Non-pigmented ciliary epithelial cell (primary cell): Measurements from ENCODE around the gene ZPR1.

Source experiments
- DNase-seq: peaks from one replicate; pipeline ENCODE4 v3.0.0-alpha.2; 2010; ENCODE audit warnings: low read depth

Gene ZPR1

DNA sequence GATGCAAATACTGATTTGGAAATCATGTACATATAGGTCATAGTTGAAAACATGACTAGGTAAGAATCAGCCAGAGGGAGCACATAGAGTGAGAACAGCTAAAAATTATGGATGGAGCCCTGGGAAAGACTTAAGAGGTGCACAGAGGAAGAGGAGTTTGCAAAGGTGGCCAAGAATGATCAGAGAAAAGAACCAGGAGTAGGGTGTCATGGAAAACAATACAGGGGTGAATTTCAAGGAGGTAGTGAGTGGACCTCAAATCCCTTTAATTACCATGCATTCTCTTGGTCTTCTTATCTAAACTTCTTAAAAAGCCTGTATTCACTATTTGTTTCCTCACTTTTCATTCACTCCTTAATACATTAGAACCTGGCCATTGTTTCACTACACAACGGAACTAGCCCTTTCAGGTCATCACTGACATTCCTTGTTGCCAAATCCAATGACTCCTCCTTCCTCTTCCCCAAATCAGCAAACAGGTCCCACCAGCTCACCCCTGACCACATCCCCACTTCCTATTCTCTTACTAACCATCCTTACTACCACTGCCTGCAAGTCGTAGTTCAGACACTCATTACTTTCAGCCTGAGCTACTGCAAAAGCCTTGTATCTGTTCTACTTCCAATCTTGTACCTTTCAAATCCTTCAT, 37.6 kb downstream of the ZPR1 start:
- no peak for DNase-seq

DNA sequence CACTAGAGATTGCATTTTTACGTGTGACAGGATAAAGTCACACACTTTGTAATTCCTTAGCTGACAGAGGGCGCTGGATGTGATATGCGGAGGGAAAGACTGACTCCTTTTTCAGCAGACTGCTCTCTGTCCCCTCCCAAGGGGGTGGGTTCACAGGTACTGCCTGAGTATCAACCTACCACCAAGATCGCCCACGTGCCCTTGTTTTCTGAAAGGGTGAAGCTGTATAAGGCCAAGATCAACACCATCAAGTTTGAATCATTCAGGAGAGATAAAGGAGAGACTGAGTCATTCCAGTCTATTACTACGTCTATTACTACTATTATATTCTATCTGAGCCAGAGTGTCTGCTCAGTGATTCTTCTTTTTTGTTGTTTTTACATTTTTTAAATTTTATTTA, 45.7 kb downstream of the ZPR1 start:
- DNase-seq: peak; percentile 24

DNA sequence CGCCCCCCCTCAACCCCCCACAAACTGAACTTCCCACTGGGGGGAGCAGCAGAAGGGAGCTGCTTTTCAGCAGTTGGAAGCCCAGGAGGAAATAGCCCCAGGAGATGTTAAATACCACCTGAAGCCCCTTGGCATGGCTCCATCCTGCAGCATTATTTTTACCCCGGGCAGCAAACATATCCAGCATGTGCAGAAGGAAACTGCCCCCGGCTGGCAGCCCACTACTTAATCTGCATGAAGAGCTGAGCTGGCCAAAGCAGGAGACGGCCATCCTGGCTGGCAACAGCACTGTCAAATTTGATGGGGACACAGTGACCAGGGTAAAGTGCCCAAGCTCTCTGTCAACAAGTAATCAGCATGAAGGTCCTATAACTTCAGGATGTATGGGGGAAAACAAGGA, 47.1 kb downstream of the ZPR1 start:
- DNase-seq: no peak

DNA sequence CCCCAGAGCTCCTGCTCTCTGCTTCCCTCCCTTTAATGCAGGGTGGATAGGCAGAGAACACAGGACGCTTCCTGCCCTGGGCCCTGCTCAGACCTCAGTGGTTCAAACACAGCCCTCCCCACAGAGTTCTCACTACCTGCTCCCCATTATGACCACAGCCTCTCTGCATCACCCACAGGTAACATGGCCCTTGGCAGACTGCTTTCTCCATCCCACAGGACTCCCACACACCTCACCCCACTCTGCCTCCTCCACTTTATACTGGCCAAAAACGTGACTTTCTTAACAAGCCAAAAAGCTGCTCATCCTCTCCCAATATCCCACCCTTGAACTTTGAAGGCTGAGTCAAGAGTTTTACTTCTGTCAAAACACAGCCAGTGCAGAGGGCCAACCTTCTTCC, 48.8 kb downstream of the ZPR1 start:
- no peak for DNase-seq

DNA sequence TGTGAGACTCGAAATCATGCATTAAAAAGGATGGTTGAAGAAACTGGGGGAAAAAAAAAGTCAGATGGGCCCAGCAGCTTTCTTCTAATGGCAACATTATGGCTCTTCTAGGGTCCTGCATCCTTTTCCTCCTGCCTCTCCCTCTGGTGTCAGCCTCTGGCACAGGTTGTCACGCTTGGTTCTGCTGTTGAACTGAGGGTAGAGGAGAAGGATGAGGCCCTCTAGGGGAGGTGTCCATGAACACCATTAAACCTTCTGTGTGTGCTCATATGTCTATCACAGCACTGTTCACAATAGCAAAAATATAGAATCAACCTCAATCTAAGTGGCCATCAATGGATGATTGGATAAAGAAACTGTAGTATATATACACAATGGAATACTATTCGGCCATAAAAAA, 51.1 kb downstream of the ZPR1 start:
- DNase-seq: no peak

DNA sequence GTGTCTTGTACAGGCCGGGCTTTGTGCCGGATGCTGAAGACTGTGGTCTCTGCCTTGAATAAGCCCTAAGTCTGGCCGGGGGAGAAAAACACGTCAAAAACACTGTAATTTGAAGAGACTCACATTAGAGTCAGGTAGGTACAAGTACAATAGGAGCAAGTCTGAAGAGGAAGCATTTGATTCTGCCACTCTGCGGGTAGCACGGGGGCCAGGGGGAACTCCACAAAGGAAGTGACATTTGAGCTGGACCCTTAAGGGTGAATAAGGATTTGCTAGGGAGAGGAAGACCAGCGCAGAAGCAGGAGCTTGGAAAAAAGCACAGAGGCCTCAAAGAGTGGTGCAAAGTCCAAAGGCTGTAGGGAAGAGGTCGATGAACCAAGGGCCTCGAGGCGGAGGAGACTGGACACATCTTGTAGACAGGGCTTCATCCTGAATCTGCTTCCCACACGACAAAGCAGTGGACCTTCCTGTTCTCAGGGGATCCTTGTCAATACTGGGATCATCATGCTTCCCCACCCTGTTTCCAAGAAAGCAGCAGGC, 53.8 kb downstream of the ZPR1 start:
- no peak for DNase-seq

DNA sequence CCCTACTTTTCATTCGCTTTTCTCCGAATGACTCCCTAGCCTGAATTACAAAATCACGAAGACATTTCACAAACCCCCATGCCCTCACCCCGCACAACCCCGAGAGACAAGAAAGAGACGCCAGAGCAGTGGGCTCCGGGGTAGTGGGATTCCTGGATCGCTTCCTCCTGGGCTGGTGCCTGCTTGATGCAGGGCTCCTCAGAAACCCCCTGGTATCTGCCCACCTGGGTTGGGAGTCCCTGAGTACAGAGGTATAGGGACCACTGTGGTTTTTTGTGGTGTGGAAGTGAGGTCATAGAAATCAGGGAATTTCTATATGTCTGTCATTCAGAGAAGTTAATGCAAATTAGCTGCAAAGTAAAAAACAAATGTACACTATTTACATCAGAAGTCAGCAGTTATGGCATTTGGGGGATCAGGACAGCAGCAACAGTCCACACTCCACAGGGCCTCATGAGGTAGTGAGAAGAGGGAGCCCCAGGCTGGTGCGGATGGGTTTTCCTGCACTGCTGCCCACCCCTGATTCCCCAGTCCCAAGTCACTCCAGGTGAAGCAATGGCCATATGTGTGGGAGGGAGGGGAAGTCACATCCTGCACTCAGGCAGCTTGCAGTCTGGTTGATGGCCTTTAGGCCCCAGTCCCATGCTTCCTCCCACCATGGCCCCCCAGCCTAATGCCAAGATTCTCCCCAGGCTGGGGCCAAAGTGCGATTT, 54.6 kb downstream of the ZPR1 start:
- DNase-seq: no peak

DNA sequence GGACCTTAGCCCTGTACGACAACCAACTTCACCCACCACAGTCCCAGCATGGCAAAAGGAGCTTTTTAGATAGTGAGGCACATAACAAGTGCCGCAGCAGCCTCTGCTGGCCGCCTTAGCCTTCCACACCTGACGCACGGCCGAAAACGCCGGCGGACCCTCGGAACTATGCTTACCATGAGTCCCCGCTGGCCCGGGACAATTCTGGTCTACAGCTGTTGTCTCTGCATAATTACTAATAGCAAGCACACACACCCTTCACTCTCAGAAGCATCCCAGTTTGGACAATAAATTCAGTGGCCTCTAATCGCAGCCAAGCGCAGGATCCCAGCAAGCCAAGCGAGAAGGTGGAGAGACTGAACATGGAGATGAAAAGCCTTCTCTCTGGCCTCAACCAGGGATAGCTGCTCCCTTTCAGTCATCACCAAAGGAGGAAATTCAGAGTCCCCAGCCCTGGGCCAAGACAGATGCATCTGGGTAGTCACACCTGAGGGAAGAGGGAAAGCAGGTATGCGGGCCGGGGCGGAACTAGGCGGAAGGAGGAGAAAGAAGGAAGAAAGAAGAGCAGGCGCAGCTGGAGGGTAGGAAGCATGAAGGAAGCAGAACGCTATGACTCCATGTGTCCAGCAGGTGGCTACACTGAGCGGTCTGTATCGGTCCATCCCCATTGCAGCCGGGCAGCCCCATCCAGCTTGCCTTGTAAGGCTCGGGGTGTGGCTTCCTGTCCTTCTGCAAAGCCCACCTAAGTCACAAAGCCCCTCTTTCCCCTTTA, 55.4 kb downstream of the ZPR1 start:
- DNase-seq: peak; percentile 36

DNA sequence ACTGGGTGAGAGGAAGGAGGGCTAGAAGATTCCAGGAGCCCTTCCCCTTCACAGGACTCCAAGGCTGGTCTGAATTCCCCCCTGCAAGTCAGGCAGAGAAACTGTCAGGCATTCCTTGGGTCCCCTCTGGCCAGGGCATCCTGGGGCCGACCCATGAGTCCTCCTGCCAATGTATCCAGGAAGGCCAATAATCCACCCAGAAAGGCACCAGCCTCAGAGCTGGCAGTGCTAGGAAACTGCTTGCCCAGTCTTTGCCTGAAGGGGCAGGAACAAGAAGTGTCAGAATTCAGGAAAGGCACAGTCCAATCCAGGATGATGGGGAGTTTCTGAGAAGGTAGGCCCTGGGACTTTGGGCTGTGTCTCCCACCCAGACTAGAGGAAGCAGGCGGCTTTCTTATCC, 56.0 kb downstream of the ZPR1 start:
- no peak for DNase-seq

DNA sequence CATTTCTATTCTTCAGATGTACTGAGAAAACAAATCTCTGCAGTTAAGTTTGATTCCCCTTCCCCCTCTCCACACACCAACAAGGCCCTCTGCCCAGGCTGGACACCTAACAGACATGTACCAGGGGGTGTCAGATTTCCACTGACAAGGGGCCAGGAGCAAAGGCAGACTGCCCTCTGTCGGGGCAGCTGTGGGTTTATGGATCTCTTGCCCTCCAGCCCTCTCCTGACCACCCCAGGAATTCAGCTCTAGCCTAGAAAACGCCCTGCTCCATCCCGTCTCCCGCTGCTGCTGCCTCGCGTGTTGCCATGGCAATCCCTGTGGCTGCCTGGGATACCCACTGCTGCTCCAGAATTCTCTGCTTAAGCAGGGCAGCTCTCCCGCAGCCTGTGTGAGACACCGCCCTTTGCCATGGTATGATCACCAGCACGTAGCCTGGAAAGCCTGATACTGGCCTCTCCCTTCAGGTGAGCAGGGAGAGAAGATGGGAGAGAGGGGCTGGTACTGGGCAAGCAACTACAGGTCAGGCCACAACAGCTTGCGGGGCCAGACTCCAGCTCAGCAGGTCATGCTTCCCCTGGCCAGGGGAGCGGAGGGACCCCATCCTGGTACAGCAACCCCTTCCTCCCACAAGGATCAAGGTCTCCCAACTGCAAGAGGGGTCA, 56.6 kb downstream of the ZPR1 start:
- DNase-seq: no peak

DNA sequence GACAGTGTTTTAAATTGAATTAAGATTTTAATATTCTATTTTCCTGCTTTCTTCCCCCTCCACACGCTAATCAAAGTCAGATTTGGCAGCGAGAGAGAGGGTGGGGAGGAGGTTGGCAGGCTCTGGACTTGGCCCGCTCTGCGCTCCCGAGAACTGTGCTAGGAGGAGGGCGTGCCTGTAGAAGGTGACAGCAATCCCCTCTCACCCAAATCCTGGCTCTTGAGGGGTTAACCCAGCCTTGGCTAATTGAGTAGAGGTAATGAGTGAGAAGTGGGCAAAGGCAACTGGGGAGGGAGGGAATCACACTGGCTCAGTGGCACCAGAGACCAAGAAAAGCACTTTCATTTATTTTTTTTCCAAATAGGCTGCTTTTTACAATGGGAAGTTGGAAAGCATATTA, 57.2 kb downstream of the ZPR1 start:
- no peak for DNase-seq

DNA sequence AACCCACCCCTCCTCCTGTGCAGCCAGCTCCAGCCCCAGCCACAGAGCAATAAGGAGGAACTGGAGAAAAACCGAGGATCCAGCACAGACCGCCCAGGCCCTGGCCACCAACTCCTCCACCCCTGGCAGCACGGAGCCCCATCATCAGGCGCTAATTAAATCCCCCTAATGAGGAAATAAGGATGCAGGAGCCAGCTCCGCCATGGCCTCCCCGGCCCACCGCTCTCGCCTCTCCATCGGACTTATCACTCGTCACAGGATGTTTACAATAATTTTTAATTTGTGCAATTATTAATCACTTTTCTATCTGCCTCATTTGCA, 57.6 kb downstream of the ZPR1 start:
- DNase-seq: no peak

DNA sequence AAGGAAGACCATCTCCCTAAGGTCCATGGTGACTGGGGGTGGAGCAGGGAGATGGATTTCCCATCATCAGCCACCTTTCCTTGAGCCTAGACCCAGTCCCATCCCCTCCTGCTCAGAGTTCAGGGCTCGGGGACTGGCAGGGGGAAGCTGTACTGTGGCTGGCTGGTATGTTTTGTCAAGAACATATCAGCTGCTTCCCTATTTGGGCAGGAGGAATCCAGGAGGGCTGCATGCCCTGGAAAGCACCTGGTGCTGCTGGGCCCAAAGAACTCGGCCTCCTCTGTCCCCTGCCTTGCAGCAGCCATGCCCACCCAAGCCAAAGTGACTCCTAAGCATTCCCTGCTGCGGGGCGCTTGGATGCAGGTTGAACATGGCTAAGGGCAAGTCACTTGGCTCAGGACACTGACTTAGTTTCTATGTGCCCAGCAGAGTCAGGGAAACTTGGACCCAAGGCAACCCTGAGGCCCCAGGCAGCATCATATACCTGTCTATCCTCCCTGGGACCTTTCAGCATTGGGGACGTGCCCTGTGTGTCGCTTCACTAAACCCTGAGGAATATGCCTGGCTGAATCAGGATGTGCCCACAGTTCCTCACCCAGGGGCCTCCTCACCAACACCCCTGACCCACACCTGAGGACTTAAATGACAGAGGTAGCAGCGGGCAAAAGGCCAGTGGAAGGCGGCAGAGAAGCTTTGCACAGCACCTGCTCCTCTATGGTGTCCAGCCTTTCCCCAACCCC, 58.2 kb downstream of the ZPR1 start:
- no peak for DNase-seq

DNA sequence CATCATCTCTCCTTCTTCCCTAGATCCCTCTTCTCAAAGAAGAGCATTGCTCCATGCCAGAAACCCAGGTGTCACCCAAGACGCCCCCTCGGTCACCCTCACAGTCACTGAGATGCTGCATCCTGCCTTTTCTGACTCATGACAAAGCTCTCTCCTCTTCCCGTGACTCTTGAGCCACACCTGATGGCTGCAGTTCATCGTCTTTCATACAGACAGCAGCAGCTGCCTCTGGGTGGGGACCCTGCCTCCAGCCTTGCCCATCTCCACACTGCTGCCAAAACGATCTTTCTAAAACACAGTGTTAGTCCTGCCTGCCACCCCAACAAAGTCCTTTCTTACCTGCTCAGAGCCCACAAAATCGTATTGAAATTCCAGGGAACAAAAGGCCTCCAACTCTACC, 59.8 kb downstream of the ZPR1 start:
- DNase-seq: no peak

DNA sequence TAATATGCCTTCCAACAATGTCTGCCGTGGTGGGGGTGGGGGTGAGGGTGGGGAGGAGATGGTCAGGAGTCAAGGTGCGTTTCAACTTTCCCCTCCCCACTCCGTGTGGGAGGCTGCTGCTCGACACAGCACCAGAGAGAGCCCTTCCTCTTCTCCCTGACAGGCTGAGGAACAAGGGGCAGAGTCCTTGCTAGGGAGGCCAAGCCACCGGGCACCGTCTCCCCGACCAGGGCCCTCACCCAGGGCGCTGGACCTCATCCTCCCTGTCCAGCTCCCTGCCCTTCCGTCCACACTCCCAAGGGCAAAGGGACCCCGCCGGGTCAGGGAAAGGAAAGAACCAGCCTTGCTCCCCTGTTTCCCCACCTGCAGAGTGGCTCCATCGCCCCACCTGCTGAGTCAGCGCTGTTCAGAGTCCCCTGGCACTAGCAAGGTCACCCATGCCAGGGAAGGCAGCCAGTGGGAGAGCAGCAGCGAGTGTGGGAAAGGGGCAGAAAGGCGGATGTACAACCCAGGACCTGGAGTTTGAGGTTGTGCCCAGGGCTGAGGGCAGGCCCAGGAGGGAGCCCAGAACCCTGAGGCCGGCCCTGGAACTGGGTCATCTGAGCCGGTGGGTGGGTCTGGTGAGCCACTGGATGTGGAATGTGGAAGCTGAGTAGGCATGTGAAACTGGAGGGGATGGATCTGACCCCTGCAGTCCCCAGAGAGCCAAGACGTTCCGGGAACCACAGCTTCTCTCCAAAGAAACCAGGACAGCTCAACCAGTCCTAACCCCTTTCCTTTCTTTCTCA, 62.2 kb downstream of the ZPR1 start:
- no peak for DNase-seq

DNA sequence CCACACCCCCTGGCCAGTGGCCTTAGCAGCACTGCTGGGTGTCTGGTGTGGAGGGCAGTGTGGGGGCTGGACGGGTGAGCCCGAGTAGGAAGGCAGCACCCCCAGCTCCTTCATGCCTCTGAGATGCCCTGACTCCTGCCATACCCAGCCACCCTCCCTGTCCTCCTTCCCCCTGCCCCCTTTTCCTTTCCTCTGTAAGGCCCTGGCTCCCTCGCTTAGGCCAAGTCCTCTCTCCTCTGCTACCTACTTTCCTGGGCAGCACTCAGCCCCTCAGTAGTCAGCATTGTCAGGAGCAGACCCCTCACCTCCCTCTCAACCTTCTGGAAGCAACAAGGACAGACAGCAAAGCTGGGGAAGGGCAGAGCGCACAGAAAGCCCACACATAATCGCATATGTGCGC, 63.0 kb downstream of the ZPR1 start:
- no peak for DNase-seq
